A549 (cell line): ENCODE results near the gene KIRREL1. TPM values are rescaled to one million over a fixed set of nuclear protein-coding genes. Genes with fewer than 3 reads are reported as not detected.
A peak's percentile ranks its signal among the peaks of the same experiment; 100 is the strongest.

ENCODE experiments used
- ATAC-seq, 2 experiments: fragments of 200-7000 bp in 1 of 2; fragments of >200 bp in 1 of 2; cut with Nextera tagmentation in 1 of 2; cut with Tn5 transposase in 1 of 2; 3 replicates each; pipeline versions ENCODE4 v1.8.0 to v1.9.1; 2018 to 2020; ENCODE audit warnings: mild to moderate bottlenecking in 1 of 2, moderate library complexity in 1 of 2
- CTCF ChIA-PET: fragments of 300-600 bp; sonication (Branson Sonifier 250); formaldehyde crosslinking; extraction: SDS; loops from one replicate; lab custom pipeline; 2021; ENCODE audit warnings: antibody characterized with exemption, inconsistent platforms; lab: Yijun Ruan, JAX
- POLR2A ChIA-PET: fragments of 350-600 bp; formaldehyde crosslinking; extraction: SDS; loops from one replicate; lab custom pipeline; 2021; ENCODE audit warnings: antibody characterized with exemption, inconsistent platforms; lab: Yijun Ruan, JAX
- DNase-seq, 2 experiments: peaks; one replicate each; pipeline versions ENCODE4 v3.0.0 to v3.0.0-alpha.2; 2011 to 2016; ENCODE audit warnings: low read depth in 1 of 2, low spot score in 1 of 2
- FAIRE-seq: peaks from 2 replicates; lab custom pipeline; 2011; peaks lifted over from hg19 to GRCh38; lab: Jason Lieb, UNC
- H3K27ac ChIP-seq, 2 experiments: fragments of >200 bp; sonication (Bioruptor Twin); formaldehyde crosslinking; 3 replicates each; pipeline ENCODE4 v1.5.1; 2016 to 2017
- H3K4me1 ChIP-seq: fragments of >200 bp; sonication (Bioruptor Twin); formaldehyde crosslinking; 3 replicates; pipeline ENCODE4 v1.6.1; 2016
- H3K4me2 ChIP-seq: fragments of >200 bp; sonication (Bioruptor Twin); formaldehyde crosslinking; 3 replicates; pipeline ENCODE4 v1.6.1; 2016
- H3K4me3 ChIP-seq: fragments of >200 bp; sonication (Bioruptor Twin); formaldehyde crosslinking; 3 replicates; pipeline ENCODE4 v1.5.1; 2016
- H3K9me3 ChIP-seq: fragments of >200 bp; sonication (Bioruptor Twin); formaldehyde crosslinking; 3 replicates; pipeline ENCODE4 v1.6.1; 2016
- BCL3 ChIP-seq: fragments of >200 bp; sonication (Bioruptor Twin); formaldehyde crosslinking; IDR thresholded peaks from 3 replicates; pipeline ENCODE4 v1.6.1; 2016
- BHLHE40 ChIP-seq: IDR thresholded peaks from 2 replicates; pipeline ENCODE4 v1.6.1; 2012; ENCODE audit warnings: low read depth, low read length, inconsistent platforms
- CEBPB ChIP-seq, 2 experiments: fragments of >200 bp in 1 of 2; sonication (Bioruptor Twin) in 1 of 2; formaldehyde crosslinking in 1 of 2; IDR thresholded peaks; 2 replicates each; pipeline ENCODE4 v1.6.1; 2012 to 2016
- CHD4 ChIP-seq: fragments of 200-600 bp; sonication (generic); IDR thresholded peaks from 2 replicates; pipeline ENCODE4 v1.6.1; 2016; ENCODE audit warnings: antibody characterized with exemption, mild to moderate bottlenecking, borderline replicate concordance
- CTCF ChIP-seq: fragments of >200 bp; sonication (Bioruptor Twin); formaldehyde crosslinking; IDR thresholded peaks from 3 replicates; pipeline ENCODE4 v1.5.1; 2016
- EHF ChIP-seq: fragments of 250-450 bp; sonication (Bioruptor Pico); IDR thresholded peaks from 2 replicates; pipeline ENCODE4 v1.5.0; 2020; ENCODE audit warnings: mild to moderate bottlenecking
- EHMT2 ChIP-seq: fragments of 200-600 bp; sonication (generic); IDR thresholded peaks from 2 replicates; pipeline ENCODE4 v1.6.1; 2016; ENCODE audit warnings: antibody characterized with exemption, low read depth, mild to moderate bottlenecking, moderate library complexity
- EP300 ChIP-seq, 2 experiments: fragments of >200 bp; sonication (Bioruptor Twin); formaldehyde crosslinking; IDR thresholded peaks; 2 replicates in 1 of 2; 3 replicates in 1 of 2; pipeline ENCODE4 v1.6.1; 2016 to 2017
- FOXS1 ChIP-seq: fragments of 250-450 bp; sonication (Bioruptor Pico); IDR thresholded peaks from 2 replicates; pipeline ENCODE4 v1.5.0; 2020; ENCODE audit warnings: mild to moderate bottlenecking, moderate library complexity
- HOXA7 ChIP-seq: fragments of 250-450 bp; sonication (Bioruptor Pico); IDR thresholded peaks from 2 replicates; pipeline ENCODE4 v1.5.0; 2020; ENCODE audit warnings: mild to moderate bottlenecking, moderate library complexity
- HOXB5 ChIP-seq: fragments of 250-450 bp; sonication (Bioruptor Pico); IDR thresholded peaks from 2 replicates; pipeline ENCODE4 v1.5.0; 2020; ENCODE audit warnings: mild to moderate bottlenecking, moderate library complexity
- JUNB ChIP-seq: fragments of >200 bp; sonication (Bioruptor Twin); formaldehyde crosslinking; IDR thresholded peaks from 2 replicates; pipeline ENCODE4 v1.6.1; 2016
- KDM5A ChIP-seq: fragments of 200-600 bp; sonication (generic); IDR thresholded peaks from 2 replicates; pipeline ENCODE4 v1.6.1; 2016; ENCODE audit warnings: antibody characterized with exemption, mild to moderate bottlenecking
- NFE2L2 ChIP-seq: fragments of 150-350 bp; conservative IDR thresholded peaks from 2 replicates; pipeline ENCODE4 v1.6.1; 2014; ENCODE audit warnings: low read length
- NR3C1 ChIP-seq: fragments of >200 bp; sonication (Bioruptor Twin); formaldehyde crosslinking; IDR thresholded peaks from 3 replicates; pipeline ENCODE4 v1.6.1; 2017
- POLR2AphosphoS2 ChIP-seq: conservative IDR thresholded peaks from 2 replicates; pipeline ENCODE4 v1.6.1; 2012; ENCODE audit warnings: low read length, improper control_type of control experiment, inconsistent platforms
- SREBF2 ChIP-seq: fragments of 450-650 bp; IDR thresholded peaks from 2 replicates; pipeline ENCODE4 v1.6.1; 2014; ENCODE audit warnings: mild to moderate bottlenecking, moderate library complexity
- TFCP2L1 ChIP-seq: fragments of 250-450 bp; sonication (Bioruptor Pico); IDR thresholded peaks from 2 replicates; pipeline ENCODE4 v1.5.0; 2021; ENCODE audit warnings: mild to moderate bottlenecking
- USF2 ChIP-seq: fragments of 450-650 bp; IDR thresholded peaks from 2 replicates; pipeline ENCODE4 v1.6.1; 2014; ENCODE audit warnings: antibody characterized with exemption
- ZC3H11A ChIP-seq: fragments of 450-650 bp; IDR thresholded peaks from 2 replicates; pipeline ENCODE4 v1.6.1; 2014; ENCODE audit warnings: antibody characterized with exemption, mild to moderate bottlenecking
- ZFP36 ChIP-seq: fragments of 450-650 bp; IDR thresholded peaks from 2 replicates; pipeline ENCODE4 v1.6.1; 2014; ENCODE audit warnings: borderline replicate concordance; ENCODE audit not compliant: partially characterized antibody
- ZNF302 ChIP-seq: fragments of 250-450 bp; sonication (Bioruptor Pico); IDR thresholded peaks from 2 replicates; pipeline ENCODE4 v1.9.0; 2021; ENCODE audit warnings: inconsistent platforms, mild to moderate bottlenecking, moderate library complexity
- WGBS: methylation state at CpG from one replicate; pipeline ENCODE4 v1.1.6; 2017; ENCODE audit errors: missing lambda C conversion rate; 5-methylcytosine and 5-hydroxymethylcytosine counted together
- polyA plus RNA-seq, 4 experiments: library from polyadenylated mRNA; depleted of rRNA in 3 of 4; stranded (reverse); fragments of >200 nt; fragmentation: RNase III in 1 of 4; extraction: RNeasy Plus Mini Kit Qiagen cat#74134 plus additional on column Dnase treatment in 1 of 4; gene quantifications; 2 replicates in 3 of 4; 3 replicates in 1 of 4; pipeline ENCODE4 v1.2.3, GENCODE V29; 2011 to 2017
- TF ChIP-seq, protein P1 (sequence below): fragments of 250-450 bp; sonication (Bioruptor Pico); IDR thresholded peaks from 2 replicates; pipeline ENCODE4 v1.5.0; 2020; ENCODE audit warnings: low read depth, mild to moderate bottlenecking, moderate library complexity
- TF ChIP-seq, protein P2 (sequence below): IDR thresholded peaks from 2 replicates; pipeline ENCODE4 v1.6.1; 2012; ENCODE audit warnings: low read depth, borderline replicate concordance
- TF ChIP-seq, protein P3 (sequence below): fragments of 250-450 bp; sonication (Bioruptor Pico); IDR thresholded peaks from 2 replicates; pipeline ENCODE4 v1.5.0; 2021; ENCODE audit warnings: mild to moderate bottlenecking, moderate library complexity, borderline replicate concordance
- TF ChIP-seq, protein P4 (sequence below): IDR thresholded peaks from 2 replicates; pipeline ENCODE4 v1.6.1; 2012

The KIRREL1 gene
- polyA plus RNA-seq, 2 of the 4 experiments (the other 2 are of a cell fraction), result 18.7 to 41.3 TPM

GRCh38 chr1:158007180-158007579 is 13.7 kb downstream of the KIRREL1 start:
- Histone ChIP-seq H3K9me3 (no peaks in the 10 kb centered on the region), H3K4me2 (no peak overlapping the region; the same call in 2 of the 3 replicates), H3K4me3 (no peak overlapping the region), H3K27ac (peak overlapping the region in 1 of 2 experiments; percentile 98; a peak in 3 of 6 replicates), H3K4me1 (peaks cover 92% of the 10 kb centered on the region)
- POLR2A ChIA-PET, result interaction anchor here (0.6 kb wide), 1 partner anchor 17 kb away, joined by 6 read pairs; no protein-coding TSS in a partner anchor
- FAIRE-seq (no peak), ATAC-seq (no peak), DNase-seq (no peak)
- TF ChIP-seq EHMT2 (no peak), KDM5A (no peak), EHF (CRISPR knock-in tag) (no peak), BCL3 (no peak), NFE2L2 (no peak), ZC3H11A (no peak), POLR2AphosphoS2 (no peak), FOXS1 (CRISPR knock-in tag) (no peak), NR3C1 (no peak), SREBF2 (no peak), JUNB (no peak), CEBPB (IDR thresholded peaks at IDR 0.05) (no peak), EP300 (IDR thresholded peaks at IDR 0.05) (no peak), CHD4 (no peak), HOXA7 (CRISPR knock-in tag) (no peak), TFCP2L1 (no peak), ZFP36 (no peak)
- TF ChIP-seq, protein P1, sequence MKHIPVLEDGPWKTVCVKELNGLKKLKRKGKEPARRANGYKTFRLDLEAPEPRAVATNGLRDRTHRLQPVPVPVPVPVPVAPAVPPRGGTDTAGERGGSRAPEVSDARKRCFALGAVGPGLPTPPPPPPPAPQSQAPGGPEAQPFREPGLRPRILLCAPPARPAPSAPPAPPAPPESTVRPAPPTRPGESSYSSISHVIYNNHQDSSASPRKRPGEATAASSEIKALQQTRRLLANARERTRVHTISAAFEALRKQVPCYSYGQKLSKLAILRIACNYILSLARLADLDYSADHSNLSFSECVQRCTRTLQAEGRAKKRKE (CRISPR knock-in tag), result no peak
- TF ChIP-seq, protein P2, sequence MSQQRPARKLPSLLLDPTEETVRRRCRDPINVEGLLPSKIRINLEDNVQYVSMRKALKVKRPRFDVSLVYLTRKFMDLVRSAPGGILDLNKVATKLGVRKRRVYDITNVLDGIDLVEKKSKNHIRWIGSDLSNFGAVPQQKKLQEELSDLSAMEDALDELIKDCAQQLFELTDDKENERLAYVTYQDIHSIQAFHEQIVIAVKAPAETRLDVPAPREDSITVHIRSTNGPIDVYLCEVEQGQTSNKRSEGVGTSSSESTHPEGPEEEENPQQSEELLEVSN, result no peak
- TF ChIP-seq, protein P3, sequence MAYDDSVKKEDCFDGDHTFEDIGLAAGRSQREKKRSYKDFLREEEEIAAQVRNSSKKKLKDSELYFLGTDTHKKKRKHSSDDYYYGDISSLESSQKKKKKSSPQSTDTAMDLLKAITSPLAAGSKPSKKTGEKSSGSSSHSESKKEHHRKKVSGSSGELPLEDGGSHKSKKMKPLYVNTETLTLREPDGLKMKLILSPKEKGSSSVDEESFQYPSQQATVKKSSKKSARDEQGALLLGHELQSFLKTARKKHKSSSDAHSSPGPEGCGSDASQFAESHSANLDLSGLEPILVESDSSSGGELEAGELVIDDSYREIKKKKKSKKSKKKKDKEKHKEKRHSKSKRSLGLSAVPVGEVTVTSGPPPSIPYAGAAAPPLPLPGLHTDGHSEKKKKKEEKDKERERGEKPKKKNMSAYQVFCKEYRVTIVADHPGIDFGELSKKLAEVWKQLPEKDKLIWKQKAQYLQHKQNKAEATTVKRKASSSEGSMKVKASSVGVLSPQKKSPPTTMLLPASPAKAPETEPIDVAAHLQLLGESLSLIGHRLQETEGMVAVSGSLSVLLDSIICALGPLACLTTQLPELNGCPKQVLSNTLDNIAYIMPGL (CRISPR knock-in tag), result no peak
- CTCF ChIA-PET, result interaction anchor here (0.7 to 49.7 kb wide), 6 partner anchors 12 to 110 kb away, joined by 3 to 1281 read pairs (median 4); partner anchors contain the start of gene KIRREL1
- WGBS, result 79% methylated on average over 7 of the region's 7 CpGs

DNA sequence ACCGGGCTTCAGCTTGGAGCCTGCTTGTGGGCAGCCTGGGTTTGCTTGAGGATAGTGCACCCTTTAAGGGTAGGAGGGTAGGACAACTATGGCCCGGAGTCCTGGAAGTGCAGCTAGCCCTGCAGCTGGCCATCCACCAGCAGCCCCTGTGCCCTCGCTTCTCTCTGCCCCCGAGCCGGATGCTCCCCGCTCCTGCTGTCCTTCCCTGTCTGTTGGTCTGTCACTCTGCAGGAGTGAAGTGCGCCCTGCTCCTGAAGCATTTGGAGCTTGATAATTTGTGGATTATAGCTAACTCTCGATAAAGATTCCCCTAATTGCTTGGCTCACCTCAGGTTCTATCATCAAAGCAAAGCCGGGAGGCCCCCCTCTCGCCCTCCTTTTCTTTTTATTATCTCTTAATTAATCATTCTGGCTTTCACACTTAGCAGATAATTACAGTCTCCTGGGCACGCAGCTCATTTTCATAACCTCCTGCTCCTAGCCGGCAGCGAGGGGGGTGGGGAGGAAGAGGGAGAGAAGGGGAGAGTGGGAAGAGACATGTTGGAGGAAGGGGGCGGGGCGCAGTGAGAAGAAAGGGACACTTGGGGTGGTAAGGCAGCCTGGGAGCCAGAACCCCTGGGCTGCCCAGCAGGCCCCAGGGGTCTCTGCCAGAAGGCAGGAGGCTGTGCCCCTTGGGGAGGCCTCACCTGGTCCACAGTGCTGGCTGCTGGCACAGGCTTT is 14.4 kb downstream of the KIRREL1 start:
- TF ChIP-seq HOXB5 (no peak), USF2 (no peak), POLR2AphosphoS2 (no peak), CTCF (no peak), BHLHE40 (no peak), BCL3 (no peak), NFE2L2 (no peak), ZNF302 (no peak)
- TF ChIP-seq, protein P4, sequence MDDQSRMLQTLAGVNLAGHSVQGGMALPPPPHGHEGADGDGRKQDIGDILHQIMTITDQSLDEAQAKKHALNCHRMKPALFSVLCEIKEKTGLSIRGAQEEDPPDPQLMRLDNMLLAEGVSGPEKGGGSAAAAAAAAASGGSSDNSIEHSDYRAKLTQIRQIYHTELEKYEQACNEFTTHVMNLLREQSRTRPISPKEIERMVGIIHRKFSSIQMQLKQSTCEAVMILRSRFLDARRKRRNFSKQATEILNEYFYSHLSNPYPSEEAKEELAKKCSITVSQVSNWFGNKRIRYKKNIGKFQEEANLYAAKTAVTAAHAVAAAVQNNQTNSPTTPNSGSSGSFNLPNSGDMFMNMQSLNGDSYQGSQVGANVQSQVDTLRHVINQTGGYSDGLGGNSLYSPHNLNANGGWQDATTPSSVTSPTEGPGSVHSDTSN, result no peak
- ATAC-seq, result no peak
- no peaks in the 10 kb centered on the region for H3K9me3 ChIP-seq
- CTCF ChIA-PET, result interaction anchor here (0.8 to 49.7 kb wide), 6 partner anchors 13 to 117 kb away, joined by 3 to 1281 read pairs (median 5); partner anchors contain the start of gene KIRREL1
- H3K27ac ChIP-seq, result peak overlapping the region; percentile 88 to 98; a peak in 5 of 6 replicates
- 83% methylated on average over 15 of the region's 15 CpGs for WGBS
- peaks cover 92% of the 10 kb centered on the region for H3K4me1 ChIP-seq
- H3K4me2 ChIP-seq, result peak overlapping the region; percentile 76
- DNase-seq, result no peak
- POLR2A ChIA-PET, result no interaction called here
- H3K4me3 ChIP-seq, result no peak overlapping the region
- no peak for FAIRE-seq
